ENCODE measurements around the gene UBE2G1.

The UBE2G1 gene

DNA sequence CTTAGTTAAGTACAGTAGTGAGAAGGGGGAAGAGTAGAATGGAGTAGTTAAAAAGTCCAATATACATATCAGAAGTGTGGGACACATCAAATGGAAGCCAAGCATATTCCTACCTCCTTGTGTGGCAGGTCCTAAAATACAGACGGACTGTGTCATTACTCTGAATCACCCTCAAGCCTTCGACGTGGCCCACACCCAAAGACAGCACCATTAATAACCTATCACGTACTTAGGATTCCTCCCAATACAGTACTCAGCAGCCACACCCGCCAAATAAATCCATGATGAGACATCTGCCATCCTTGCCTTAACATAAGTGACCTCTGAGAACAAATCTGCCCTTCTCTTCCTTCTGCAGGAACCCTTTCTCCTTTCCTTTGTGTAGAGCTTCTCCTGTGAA lies 38.9 kb downstream of the UBE2G1 start:
- TF ChIP-seq SIN3A (IDR thresholded peaks at IDR 0.05; ENCODE audit: borderline replicate concordance, insufficient read depth, low read length) (no peak), FOXP2 (optimal IDR thresholded peaks at IDR 0.05; ENCODE audit: borderline replicate concordance, extremely low read depth, extremely low read length, insufficient read depth) (no peak), POLR2AphosphoS5 (IDR thresholded peaks at IDR 0.05; ENCODE audit: low read depth, low read length) (no peak), TAF1 (IDR thresholded peaks at IDR 0.05; ENCODE audit: borderline replicate concordance, insufficient read depth, low read length) (no peak)
- TF ChIP-seq, protein P1, sequence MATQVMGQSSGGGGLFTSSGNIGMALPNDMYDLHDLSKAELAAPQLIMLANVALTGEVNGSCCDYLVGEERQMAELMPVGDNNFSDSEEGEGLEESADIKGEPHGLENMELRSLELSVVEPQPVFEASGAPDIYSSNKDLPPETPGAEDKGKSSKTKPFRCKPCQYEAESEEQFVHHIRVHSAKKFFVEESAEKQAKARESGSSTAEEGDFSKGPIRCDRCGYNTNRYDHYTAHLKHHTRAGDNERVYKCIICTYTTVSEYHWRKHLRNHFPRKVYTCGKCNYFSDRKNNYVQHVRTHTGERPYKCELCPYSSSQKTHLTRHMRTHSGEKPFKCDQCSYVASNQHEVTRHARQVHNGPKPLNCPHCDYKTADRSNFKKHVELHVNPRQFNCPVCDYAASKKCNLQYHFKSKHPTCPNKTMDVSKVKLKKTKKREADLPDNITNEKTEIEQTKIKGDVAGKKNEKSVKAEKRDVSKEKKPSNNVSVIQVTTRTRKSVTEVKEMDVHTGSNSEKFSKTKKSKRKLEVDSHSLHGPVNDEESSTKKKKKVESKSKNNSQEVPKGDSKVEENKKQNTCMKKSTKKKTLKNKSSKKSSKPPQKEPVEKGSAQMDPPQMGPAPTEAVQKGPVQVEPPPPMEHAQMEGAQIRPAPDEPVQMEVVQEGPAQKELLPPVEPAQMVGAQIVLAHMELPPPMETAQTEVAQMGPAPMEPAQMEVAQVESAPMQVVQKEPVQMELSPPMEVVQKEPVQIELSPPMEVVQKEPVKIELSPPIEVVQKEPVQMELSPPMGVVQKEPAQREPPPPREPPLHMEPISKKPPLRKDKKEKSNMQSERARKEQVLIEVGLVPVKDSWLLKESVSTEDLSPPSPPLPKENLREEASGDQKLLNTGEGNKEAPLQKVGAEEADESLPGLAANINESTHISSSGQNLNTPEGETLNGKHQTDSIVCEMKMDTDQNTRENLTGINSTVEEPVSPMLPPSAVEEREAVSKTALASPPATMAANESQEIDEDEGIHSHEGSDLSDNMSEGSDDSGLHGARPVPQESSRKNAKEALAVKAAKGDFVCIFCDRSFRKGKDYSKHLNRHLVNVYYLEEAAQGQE (IDR thresholded peaks at IDR 0.05; ENCODE audit: insufficient read depth in 1 of 2, low read depth in 2 of 2, low read length in 2 of 2), result no peak

DNA sequence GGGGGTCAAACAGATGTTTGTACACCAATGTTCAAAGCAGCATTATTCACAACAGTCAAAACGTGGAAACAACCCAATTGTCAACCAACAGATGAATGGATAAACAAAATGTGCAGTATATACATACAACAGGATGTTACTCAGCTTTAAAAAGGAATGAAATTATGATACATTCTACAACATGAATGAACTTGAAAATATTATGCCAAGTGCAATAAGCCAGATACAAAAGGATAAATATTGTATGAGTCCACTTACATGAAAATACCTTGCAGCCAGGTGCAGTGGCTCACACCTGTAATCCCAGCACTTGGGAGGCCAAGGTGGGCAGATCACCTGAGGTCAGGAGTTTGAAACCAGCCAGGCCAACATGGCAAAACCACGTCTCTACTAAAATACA lies 39.9 kb downstream of the UBE2G1 start:
- TF ChIP-seq SIN3A (IDR thresholded peaks at IDR 0.05; ENCODE audit: borderline replicate concordance, insufficient read depth, low read length), result no peak
- TF ChIP-seq FOXP2 (optimal IDR thresholded peaks at IDR 0.05; ENCODE audit: borderline replicate concordance, extremely low read depth, extremely low read length, insufficient read depth), result no peak
- no peak for TF ChIP-seq POLR2AphosphoS5 (IDR thresholded peaks at IDR 0.05; ENCODE audit: low read depth, low read length)
- TF ChIP-seq TAF1 (IDR thresholded peaks at IDR 0.05; ENCODE audit: borderline replicate concordance, insufficient read depth, low read length), result no peak
- TF ChIP-seq, protein P1 (IDR thresholded peaks at IDR 0.05; ENCODE audit: insufficient read depth in 1 of 2, low read depth in 2 of 2, low read length in 2 of 2), result no peak

DNA sequence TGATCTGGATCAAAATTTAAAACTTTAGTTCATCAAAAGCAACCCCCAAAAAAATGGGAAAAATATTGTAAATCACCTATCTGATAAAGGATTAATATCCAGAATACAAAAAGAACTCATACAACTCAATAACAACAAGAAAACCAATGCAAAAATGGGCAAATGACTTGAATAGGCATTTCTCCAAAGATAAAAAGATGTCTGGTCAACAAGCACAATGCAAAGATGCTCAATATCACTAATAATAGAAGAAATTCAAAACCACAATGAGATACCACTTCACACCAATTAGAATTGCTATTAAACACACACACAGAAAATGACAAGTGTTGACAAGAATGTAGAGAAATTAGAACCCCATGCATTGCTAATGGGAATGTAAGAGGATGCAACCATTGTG lies 40.4 kb downstream of the UBE2G1 start:
- TF ChIP-seq, protein P1 (IDR thresholded peaks at IDR 0.05; ENCODE audit: insufficient read depth in 1 of 2, low read depth in 2 of 2, low read length in 2 of 2), result no peak
- no peak for TF ChIP-seq FOXP2 (optimal IDR thresholded peaks at IDR 0.05; ENCODE audit: borderline replicate concordance, extremely low read depth, extremely low read length, insufficient read depth)
- TF ChIP-seq TAF1 (IDR thresholded peaks at IDR 0.05; ENCODE audit: borderline replicate concordance, insufficient read depth, low read length), result no peak
- TF ChIP-seq POLR2AphosphoS5 (IDR thresholded peaks at IDR 0.05; ENCODE audit: low read depth, low read length), result no peak
- no peak for TF ChIP-seq SIN3A (IDR thresholded peaks at IDR 0.05; ENCODE audit: borderline replicate concordance, insufficient read depth, low read length)

DNA sequence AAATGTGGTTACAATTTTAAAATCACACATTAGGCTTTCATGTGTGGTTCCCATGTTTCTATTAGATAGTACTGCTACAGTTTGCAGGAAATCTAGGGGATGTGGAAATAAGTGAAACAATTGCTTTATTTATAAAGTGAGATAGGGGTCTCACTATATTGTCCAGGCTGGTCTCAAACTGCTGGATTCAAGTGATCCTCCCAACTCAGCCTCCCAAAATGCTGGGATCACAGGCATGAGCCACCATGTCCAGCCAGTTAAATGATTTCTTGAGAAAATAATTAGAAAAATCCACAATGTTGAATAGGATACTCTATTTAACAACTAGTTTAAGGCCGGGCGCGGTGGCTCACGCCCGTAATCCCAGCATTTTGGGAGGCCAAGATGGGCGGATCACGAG lies 42.0 kb downstream of the UBE2G1 start:
- TF ChIP-seq, protein P1 (IDR thresholded peaks at IDR 0.05; ENCODE audit: insufficient read depth in 1 of 2, low read depth in 2 of 2, low read length in 2 of 2), result no peak
- TF ChIP-seq SIN3A (IDR thresholded peaks at IDR 0.05; ENCODE audit: borderline replicate concordance, insufficient read depth, low read length), result no peak
- no peak for TF ChIP-seq FOXP2 (optimal IDR thresholded peaks at IDR 0.05; ENCODE audit: borderline replicate concordance, extremely low read depth, extremely low read length, insufficient read depth)
- TF ChIP-seq TAF1 (IDR thresholded peaks at IDR 0.05; ENCODE audit: borderline replicate concordance, insufficient read depth, low read length), result no peak

DNA sequence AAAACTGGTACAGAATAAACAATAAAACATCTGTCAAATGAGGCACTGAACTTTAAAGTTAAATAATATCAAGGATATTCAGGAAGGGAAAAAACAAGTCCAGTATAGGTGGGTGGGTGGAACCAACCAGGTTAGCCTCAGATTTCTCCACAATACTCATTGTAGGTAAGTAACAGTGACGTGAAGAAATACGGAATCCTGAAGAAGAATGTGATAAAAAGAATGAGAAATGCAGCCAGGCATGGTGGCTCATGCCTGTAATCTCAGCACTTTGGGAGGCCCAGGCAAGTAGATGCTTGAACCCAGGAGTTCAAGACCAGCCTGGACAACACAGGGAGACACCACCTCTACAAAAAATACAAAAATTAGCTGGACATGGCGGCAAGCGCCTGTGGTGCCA lies 47.3 kb downstream of the UBE2G1 start:
- TF ChIP-seq TAF1 (IDR thresholded peaks at IDR 0.05; ENCODE audit: borderline replicate concordance, insufficient read depth, low read length) (no peak), SIN3A (IDR thresholded peaks at IDR 0.05; ENCODE audit: borderline replicate concordance, insufficient read depth, low read length) (no peak), POLR2AphosphoS5 (IDR thresholded peaks at IDR 0.05; ENCODE audit: low read depth, low read length) (no peak), FOXP2 (optimal IDR thresholded peaks at IDR 0.05; ENCODE audit: borderline replicate concordance, extremely low read depth, extremely low read length, insufficient read depth) (no peak)
- TF ChIP-seq, protein P1 (IDR thresholded peaks at IDR 0.05; ENCODE audit: insufficient read depth in 1 of 2, low read depth in 2 of 2, low read length in 2 of 2), result no peak
